Left lung (tissue), 10 donors: ENCODE data around the gene NYAP2. TPM values are rescaled to one million over a fixed set of nuclear protein-coding genes. Genes with fewer than 3 reads are reported as not detected.

Source experiments
- ATAC-seq: fragments of 200-7000 bp; cut with Tn5 transposase; one replicate; pipeline ENCODE4 v1.9.1; 2020; ENCODE audit warnings: moderate library complexity
- DNase-seq, 4 donors: peaks; one replicate each; pipeline ENCODE4 v3.0.0-alpha.2; 2013 to 2020
- H3K27ac ChIP-seq, 2 donors: fragments of 200-600 bp; sonication (generic) in 1 of 2; one replicate each; pipeline versions ENCODE4 v1.5.0 to v1.8.0; 2020 to 2021
- H3K27me3 ChIP-seq, 2 donors: fragments of 200-600 bp; sonication (generic) in 1 of 2; one replicate each; pipeline versions ENCODE4 v1.5.0 to v1.8.0; 2020 to 2021
- H3K36me3 ChIP-seq, 2 donors: fragments of 200-600 bp; sonication (generic) in 1 of 2; one replicate each; pipeline versions ENCODE4 v1.5.0 to v1.8.0; 2020 to 2021
- H3K4me1 ChIP-seq, 2 donors: fragments of 200-600 bp; one replicate each; pipeline ENCODE4 v1.8.0; 2021
- H3K4me3 ChIP-seq, 2 donors: fragments of 200-600 bp; sonication (generic) in 1 of 2; one replicate each; pipeline versions ENCODE4 v1.5.0 to v1.8.0; 2020 to 2021; ENCODE audit warnings: mild to moderate bottlenecking in 1 of 2
- H3K9me3 ChIP-seq, 2 donors: fragments of 200-600 bp; sonication (generic) in 1 of 2; one replicate each; pipeline versions ENCODE4 v1.5.0 to v1.8.0; 2020 to 2021
- CTCF ChIP-seq, 2 donors: fragments of 200-600 bp; sonication (generic) in 1 of 2; IDR thresholded peaks; one replicate each; pipeline versions ENCODE4 v1.5.0 to v1.8.0; 2021; ENCODE audit warnings: antibody characterized with exemption in 2 of 2
- intact Hi-C, 2 donors: fragments of 100-400 bp; cut with DNase I; formaldehyde crosslinking; loops; one replicate each; pipeline versions ENCODE4 v1.11.2 to v1.14.2; 2022
- polyA plus RNA-seq, 6 donors: library from polyadenylated mRNA; unstranded; fragments of 120-200 nt; gene quantifications; one replicate each; pipeline ENCODE4 v1.2.1, GENCODE V29; 2013; ENCODE audit not compliant: insufficient read length in 6 of 6
- total RNA-seq, 2 donors: library from RNA; stranded (reverse); fragmentation: NEBNext Ultra II Directional; extraction: Animal tissue kit (Norgen Biotek cat#: 25700); gene quantifications; one replicate each; pipeline ENCODE4 v1.2.1, GENCODE V29; 2021
- donor health status: DM: no; HTN: yes; CAD: no.
- donor health status: DM: no; HTN: no; CAD: no.

The NYAP2 gene
- total and polyA plus RNA-seq, 8 donors = 0.04 to 1.0 (median 0.07) TPM

- intact Hi-C loops = no loop called here
- ATAC-seq = no peak
- DNase-seq = no peak
Measured at GRCh38 chr2:225434014-225434413, 34.5 kb downstream of the NYAP2 start.

GRCh38 chr2:225437319-225437718 is 37.8 kb downstream of the NYAP2 start:
- no peaks in the 10 kb centered on the region for H3K27me3 ChIP-seq

More at GRCh38 chr2:225434014-225434413, 34.5 kb downstream of the NYAP2 start:
- Histone ChIP-seq H3K36me3 (no peaks in the 10 kb centered on the region), H3K4me3 (no peak overlapping the region), H3K27ac (no peak overlapping the region), H3K27me3 (no peaks in the 10 kb centered on the region), H3K9me3 (no peaks in the 10 kb centered on the region), H3K4me1 (no peaks in the 10 kb centered on the region)
- TF ChIP-seq CTCF (IDR thresholded peaks at IDR 0.05) = no peak

GRCh38 chr2:225438248-225438647 is 38.7 kb downstream of the NYAP2 start:
- intact Hi-C loops = no loop called here
- Histone ChIP-seq H3K9me3 (no peaks in the 10 kb centered on the region), H3K4me3 (no peak overlapping the region), H3K4me1 (no peaks in the 10 kb centered on the region), H3K36me3 (no peaks in the 10 kb centered on the region), H3K27me3 (no peaks in the 10 kb centered on the region), H3K27ac (no peak overlapping the region)
- no peak for TF ChIP-seq CTCF (IDR thresholded peaks at IDR 0.05)
- DNase-seq = no peak
- no peak for ATAC-seq

More at GRCh38 chr2:225437319-225437718, 37.8 kb downstream of the NYAP2 start:
- ATAC-seq (no peak), DNase-seq (no peak)
- intact Hi-C loops = no loop called here
- Histone ChIP-seq H3K9me3 (no peaks in the 10 kb centered on the region), H3K4me1 (no peaks in the 10 kb centered on the region), H3K27ac (no peak overlapping the region), H3K36me3 (no peaks in the 10 kb centered on the region), H3K4me3 (no peak overlapping the region)
- TF ChIP-seq CTCF (IDR thresholded peaks at IDR 0.05) = no peak

- intact Hi-C loops = no loop called here
- Histone ChIP-seq H3K4me1 (no peaks in the 10 kb centered on the region), H3K27me3 (no peaks in the 10 kb centered on the region), H3K4me3 (no peak overlapping the region), H3K36me3 (no peaks in the 10 kb centered on the region), H3K9me3 (no peaks in the 10 kb centered on the region), H3K27ac (no peak overlapping the region)
- ATAC-seq = no peak
- TF ChIP-seq CTCF (IDR thresholded peaks at IDR 0.05) = no peak
- no peak for DNase-seq
Measured at GRCh38 chr2:225452677-225453076, 53.2 kb downstream of the NYAP2 start.

DNA sequence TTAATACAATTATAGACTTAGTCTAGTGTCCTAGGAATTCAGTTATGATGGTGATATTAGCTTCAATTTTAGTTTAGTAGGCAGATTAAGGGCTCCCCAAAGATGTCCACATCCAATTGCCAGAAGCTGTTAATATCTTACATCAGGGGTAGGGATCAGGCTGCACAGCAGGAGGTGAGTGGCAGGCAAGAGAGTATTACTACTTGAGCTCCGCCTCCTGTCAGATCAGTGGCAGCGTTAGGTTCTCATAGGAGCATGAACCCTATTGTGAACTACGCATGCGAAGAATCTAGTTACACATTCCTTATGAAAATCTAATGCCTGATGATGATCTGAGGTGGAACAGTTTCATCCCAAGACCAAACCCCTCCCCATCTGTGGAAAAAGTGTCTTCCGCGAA is 54.9 kb downstream of the NYAP2 start:
- no peak overlapping the region for H3K4me3 ChIP-seq
- no peaks in the 10 kb centered on the region for H3K4me1 ChIP-seq
- no peaks in the 10 kb centered on the region for H3K36me3 ChIP-seq
- DNase-seq (no peak), ATAC-seq (no peak)
- H3K9me3 ChIP-seq = no peaks in the 10 kb centered on the region
- H3K27me3 ChIP-seq = no peaks in the 10 kb centered on the region
- intact Hi-C loops = no loop called here
- H3K27ac ChIP-seq = no peak overlapping the region
- no peak for TF ChIP-seq CTCF (IDR thresholded peaks at IDR 0.05)
